Measurements from ENCODE around the gene SLC4A8. TPM values are rescaled to one million over a fixed set of nuclear protein-coding genes. Genes with fewer than 3 reads are reported as not detected.

SLC4A8 gene
- total and polyA plus RNA-seq, 2 donors (not counting 3 experiments of a cell fraction or from before 2014, with no cell fraction given), result 4.7 to 9.7 TPM

DNA sequence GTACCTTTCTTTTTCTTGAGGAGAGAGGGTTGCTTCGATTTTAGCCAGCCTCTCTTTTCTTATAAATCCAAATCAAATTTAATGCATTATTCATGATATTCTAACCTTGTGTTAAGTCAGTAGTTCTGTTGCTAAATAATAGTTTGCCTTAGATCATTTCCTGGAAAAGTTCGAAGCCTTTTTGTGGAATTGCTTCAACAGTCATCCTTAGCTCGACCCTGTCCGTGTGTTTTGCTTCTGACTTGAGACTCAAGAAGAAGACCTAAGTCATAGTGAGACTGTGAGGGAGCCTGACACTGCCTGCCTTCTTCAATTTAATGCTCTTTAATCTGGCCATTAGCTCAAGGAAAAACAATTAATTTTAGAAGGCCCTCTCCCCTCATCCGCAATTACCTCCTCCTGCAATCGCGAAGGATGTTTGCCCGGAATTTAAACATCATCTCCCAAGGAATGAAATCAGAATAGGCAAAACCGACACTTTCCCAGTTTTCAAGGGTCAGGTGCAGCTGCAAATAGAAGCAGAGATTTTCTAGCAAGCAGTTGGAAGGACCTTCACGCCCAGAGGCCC is 453 bp upstream of the SLC4A8 start:
- BruUV-seq (replicated peaks), result no TSS peak
- DNase-seq (ENCODE audit: low read depth, low spot score) (no peak), FAIRE-seq (no peak)
- CTCF ChIA-PET, result interaction anchor here (0.7 to 10.5 kb wide), 8 partner anchors 43 to 451 kb away, joined by 3 to 140 read pairs (median 4); no protein-coding TSS in a partner anchor
- Histone ChIP-seq H4K20me1 (replicated peaks; ENCODE audit: control insufficient read depth, extremely low read depth, insufficient read depth, low read length) (no peaks in the 10 kb centered on the region), H3K4me3 (replicated peaks in 1 of 3; ENCODE audit: insufficient read depth in 1 of 3, low read depth in 1 of 3, low read length in 3 of 3) (peak overlapping the region in 1 of 3 experiments; percentile 21), H3K4me1 (ENCODE audit: control insufficient read depth, extremely low read depth, insufficient read depth, low read length) (peaks cover 10% of the 10 kb centered on the region), H2AFZ (ENCODE audit: low read depth, low read length) (peak overlapping the region; percentile 91), H3K36me3 (ENCODE audit: control insufficient read depth in 2 of 2, extremely low read depth in 1 of 2, insufficient read depth in 2 of 2, low read length in 2 of 2) (no peaks in the 10 kb centered on the region), H3K9ac (replicated peaks; ENCODE audit: extremely low read depth, insufficient read depth, low read length) (no peak overlapping the region), H3K4me2 (ENCODE audit: insufficient read depth, low read length) (peak overlapping the region; percentile 36), H3K27me3 (ENCODE audit: control insufficient read depth in 2 of 2, insufficient read depth in 2 of 2, low read length in 2 of 2) (no peaks in the 10 kb centered on the region), H3K9me1 (replicated peaks; ENCODE audit: control insufficient read depth, extremely low read depth, insufficient read depth, low read length) (no peaks in the 10 kb centered on the region), H3K27ac (ENCODE audit: insufficient read depth, low read depth, low read length) (no peak overlapping the region), H3K79me2 (ENCODE audit: control insufficient read depth, insufficient read depth, low read length) (no peaks in the 10 kb centered on the region), H3K9me3 (replicated peaks; ENCODE audit: control insufficient read depth, insufficient read depth, low read length) (no peaks in the 10 kb centered on the region)
- TF ChIP-seq POLR2AphosphoS5 (IDR thresholded peaks at IDR 0.05; ENCODE audit: insufficient read depth, low read depth, low read length) (no peak), GATA2 (IDR thresholded peaks at IDR 0.05; ENCODE audit: insufficient read depth, insufficient read length, low read depth, low read length) (no peak), EZH2 (IDR thresholded peaks at IDR 0.05; ENCODE audit: borderline replicate concordance, low read depth, low read length, severe bottlenecking) (no peak), POLR2A (IDR thresholded peaks at IDR 0.05; ENCODE audit: low read depth, low read length) (no peak), FOS (IDR thresholded peaks at IDR 0.05; ENCODE audit: borderline replicate concordance, insufficient read depth, low read length) (no peak), MYC (IDR thresholded peaks at IDR 0.05; ENCODE audit: low read depth, low read length) (no peak), JUN (IDR thresholded peaks at IDR 0.05; ENCODE audit: borderline replicate concordance, insufficient read depth, insufficient read length, low read depth) (no peak)
- TF ChIP-seq, protein P1, sequence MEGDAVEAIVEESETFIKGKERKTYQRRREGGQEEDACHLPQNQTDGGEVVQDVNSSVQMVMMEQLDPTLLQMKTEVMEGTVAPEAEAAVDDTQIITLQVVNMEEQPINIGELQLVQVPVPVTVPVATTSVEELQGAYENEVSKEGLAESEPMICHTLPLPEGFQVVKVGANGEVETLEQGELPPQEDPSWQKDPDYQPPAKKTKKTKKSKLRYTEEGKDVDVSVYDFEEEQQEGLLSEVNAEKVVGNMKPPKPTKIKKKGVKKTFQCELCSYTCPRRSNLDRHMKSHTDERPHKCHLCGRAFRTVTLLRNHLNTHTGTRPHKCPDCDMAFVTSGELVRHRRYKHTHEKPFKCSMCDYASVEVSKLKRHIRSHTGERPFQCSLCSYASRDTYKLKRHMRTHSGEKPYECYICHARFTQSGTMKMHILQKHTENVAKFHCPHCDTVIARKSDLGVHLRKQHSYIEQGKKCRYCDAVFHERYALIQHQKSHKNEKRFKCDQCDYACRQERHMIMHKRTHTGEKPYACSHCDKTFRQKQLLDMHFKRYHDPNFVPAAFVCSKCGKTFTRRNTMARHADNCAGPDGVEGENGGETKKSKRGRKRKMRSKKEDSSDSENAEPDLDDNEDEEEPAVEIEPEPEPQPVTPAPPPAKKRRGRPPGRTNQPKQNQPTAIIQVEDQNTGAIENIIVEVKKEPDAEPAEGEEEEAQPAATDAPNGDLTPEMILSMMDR (IDR thresholded peaks at IDR 0.05; ENCODE audit: extremely low read depth in 1 of 2, insufficient read depth in 1 of 2, low read depth in 1 of 2, low read length in 2 of 2), result no peak
- TF ChIP-seq, protein P2, sequence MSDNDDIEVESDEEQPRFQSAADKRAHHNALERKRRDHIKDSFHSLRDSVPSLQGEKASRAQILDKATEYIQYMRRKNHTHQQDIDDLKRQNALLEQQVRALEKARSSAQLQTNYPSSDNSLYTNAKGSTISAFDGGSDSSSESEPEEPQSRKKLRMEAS (IDR thresholded peaks at IDR 0.05; ENCODE audit: insufficient read depth, insufficient read length), result no peak
- intact Hi-C loops (cut with micrococcal nuclease), result loop anchor here (5.0 kb wide), 1 partner anchor 253 kb away; no protein-coding TSS in a partner anchor
- POLR2A ChIA-PET, result interaction anchor here (0.6 kb wide), 1 partner anchor 332 kb away, joined by 3 read pairs; no protein-coding TSS in a partner anchor
- dilution Hi-C loops (cut with MboI; ENCODE audit: extremely low pct_ligation_motif_present, low sequenced_read_pairs), result no loop called here
